H1 (cell line): ENCODE results near the gene ABHD14A. TPM values are rescaled to one million over a fixed set of nuclear protein-coding genes. Genes with fewer than 3 reads are reported as not detected.
A peak's percentile ranks its signal among the peaks of the same experiment; 100 is the strongest.
"Not testable (repeated sequence)": the region's sequence is repeated elsewhere in the genome, so short reads cannot be mapped to it uniquely, and the experiment has no call there.

Source experiments
- CTCF ChIA-PET: fragments of 300-600 bp; sonication (Branson Sonifier 250); formaldehyde crosslinking; loops from one replicate; lab custom pipeline; 2021; ENCODE audit not compliant: partially characterized antibody; lab: Charles Lee
- POLR2A ChIA-PET: fragments of 300-600 bp; sonication (Branson Sonifier 250); formaldehyde crosslinking; loops from one replicate; lab custom pipeline; 2021; ENCODE audit warnings: inconsistent platforms; ENCODE audit not compliant: partially characterized antibody; lab: Charles Lee
- DNase-seq, 2 experiments: peaks; one replicate each; pipeline versions ENCODE4 v3.0.0 to v3.0.0-alpha.2; 2010 to 2022; ENCODE audit warnings: low spot score in 2 of 2, low read depth in 1 of 2, mixed read lengths in 1 of 2
- FAIRE-seq: peaks from 2 replicates; lab custom pipeline; 2011; peaks lifted over from hg19 to GRCh38; lab: Jason Lieb, UNC
- H2AFZ ChIP-seq: 2 replicates; pipeline ENCODE4 v1.8.1; 2012; ENCODE audit warnings: low read length, inconsistent platforms
- H2AK5ac ChIP-seq: 2 replicates; pipeline ENCODE4 v1.6.1; 2013; ENCODE audit warnings: low read depth, low read length
- H2BK120ac ChIP-seq: replicated peaks from 2 replicates; pipeline ENCODE3; 2013; ENCODE audit warnings: low read depth, low read length, inconsistent platforms
- H2BK12ac ChIP-seq: 2 replicates; pipeline ENCODE4 v1.6.1; 2013; ENCODE audit warnings: low read depth, low read length
- H2BK15ac ChIP-seq: 2 replicates; pipeline ENCODE4 v1.6.1; 2013; ENCODE audit warnings: low read length
- H2BK20ac ChIP-seq: 2 replicates; pipeline ENCODE4 v1.6.1; 2013; ENCODE audit warnings: low read length
- H2BK5ac ChIP-seq: 2 replicates; pipeline ENCODE4 v1.6.1; 2013; ENCODE audit warnings: low read depth, low read length
- H3K14ac ChIP-seq: 2 replicates; pipeline ENCODE4 v1.6.1; 2013; ENCODE audit warnings: inconsistent platforms; ENCODE audit not compliant: insufficient read length
- H3K18ac ChIP-seq: 2 replicates; pipeline ENCODE4 v1.6.1; 2013; ENCODE audit warnings: low read length; ENCODE audit errors: extremely low read depth
- H3K23ac ChIP-seq: 2 replicates; pipeline ENCODE4 v1.6.1; 2013; ENCODE audit warnings: inconsistent platforms; ENCODE audit not compliant: insufficient read length
- H3K23me2 ChIP-seq: 2 replicates; pipeline ENCODE4 v1.6.1; 2013; ENCODE audit warnings: low read depth, low read length
- H3K27ac ChIP-seq: 2 replicates; pipeline ENCODE4 v1.6.1; 2011; ENCODE audit warnings: low read depth, low read length, inconsistent platforms
- H3K27me3 ChIP-seq, 4 experiments: replicated peaks in 1 of 4; 1 replicate in 1 of 4; 2 replicates in 3 of 4; pipeline versions ENCODE4 v1.6.1 to v1.8.1; 2011 to 2013; ENCODE audit warnings: low read length in 3 of 4, mild to moderate bottlenecking in 3 of 4, inconsistent platforms in 2 of 4, mixed read lengths in 2 of 4, moderate library complexity in 1 of 4; ENCODE audit not compliant: control insufficient read depth in 3 of 4, insufficient read depth in 3 of 4; ENCODE audit errors: extremely low read depth in 1 of 4
- H3K36me3 ChIP-seq, 4 experiments: 2 replicates each; pipeline versions ENCODE4 v1.6.1 to v1.8.1; 2011 to 2013; ENCODE audit warnings: mild to moderate bottlenecking in 4 of 4, low read length in 3 of 4, moderate library complexity in 2 of 4, control low read depth in 1 of 4, inconsistent platforms in 1 of 4; ENCODE audit not compliant: insufficient read depth in 4 of 4, control insufficient read depth in 2 of 4
- H3K4ac ChIP-seq: replicated peaks from 2 replicates; pipeline ENCODE3; 2013; ENCODE audit warnings: low read length, low read depth, mixed read lengths, inconsistent platforms; ENCODE audit not compliant: insufficient read length
- H3K4me1 ChIP-seq, 4 experiments: replicated peaks in 1 of 4; 1 replicate in 1 of 4; 2 replicates in 3 of 4; pipeline versions ENCODE4 v1.6.1 to v1.8.1; 2011 to 2013; ENCODE audit warnings: low read length in 3 of 4, inconsistent platforms in 2 of 4, mixed read lengths in 1 of 4; ENCODE audit not compliant: insufficient read depth in 4 of 4, control insufficient read depth in 3 of 4
- H3K4me2 ChIP-seq, 2 experiments: 2 replicates each; pipeline versions ENCODE4 v1.6.1 to v1.8.1; 2011 to 2013; ENCODE audit warnings: low read depth in 2 of 2, low read length in 2 of 2, control low read depth in 1 of 2, inconsistent platforms in 1 of 2, mild to moderate bottlenecking in 1 of 2; ENCODE audit not compliant: insufficient read depth in 1 of 2
- H3K4me3 ChIP-seq, 4 experiments: fragments of 200-600, 300-600 bp in 1 of 4; sonication (generic), shearing (Covaris generic), sonication (Bioruptor Twin) in 1 of 4; 2 replicates each; pipeline versions ENCODE4 v1.5.1 to v1.8.1; 2011 to 2016; ENCODE audit warnings: low read length in 4 of 4, low read depth in 3 of 4, control low read depth in 2 of 4, inconsistent platforms in 2 of 4, mild to moderate bottlenecking in 2 of 4, mixed read lengths in 1 of 4, moderate library complexity in 1 of 4; ENCODE audit not compliant: insufficient read depth in 2 of 4; ENCODE audit errors: extremely low read depth in 1 of 4
- H3K56ac ChIP-seq: replicated peaks from 2 replicates; pipeline ENCODE3; 2013; ENCODE audit warnings: low read depth, mild to moderate bottlenecking, mixed read lengths, low read length, inconsistent platforms; ENCODE audit not compliant: insufficient read length
- H3K79me1 ChIP-seq: 2 replicates; pipeline ENCODE4 v1.6.1; 2013; ENCODE audit warnings: low read depth, low read length, control low read depth
- H3K79me2 ChIP-seq, 2 experiments: 2 replicates each; pipeline versions ENCODE4 v1.6.1 to v1.8.1; 2012 to 2013; ENCODE audit warnings: low read length in 2 of 2, mild to moderate bottlenecking in 2 of 2, inconsistent platforms in 1 of 2; ENCODE audit not compliant: insufficient read depth in 2 of 2, control insufficient read depth in 1 of 2
- H3K9ac ChIP-seq, 4 experiments: replicated peaks in 1 of 4; 1 replicate in 1 of 4; 2 replicates in 3 of 4; pipeline versions ENCODE4 v1.6.1 to v1.8.1; 2011 to 2013; ENCODE audit warnings: low read depth in 3 of 4, low read length in 3 of 4, control low read depth in 2 of 4, mild to moderate bottlenecking in 2 of 4, moderate library complexity in 2 of 4, inconsistent platforms in 1 of 4; ENCODE audit errors: extremely low read depth in 1 of 4
- H3K9me3 ChIP-seq, 2 experiments: 2 replicates each; pipeline versions ENCODE4 v1.6.1 to v1.8.1; 2012 to 2013; ENCODE audit warnings: mild to moderate bottlenecking in 2 of 2, moderate library complexity in 2 of 2, control low read depth in 1 of 2, inconsistent platforms in 1 of 2, low read depth in 1 of 2, low read length in 1 of 2, mixed read lengths in 1 of 2; ENCODE audit not compliant: insufficient read depth in 2 of 2
- H4K20me1 ChIP-seq, 2 experiments: replicated peaks in 1 of 2; 2 replicates each; pipeline versions ENCODE3 to v1.8.1; 2011 to 2013; ENCODE audit warnings: inconsistent platforms in 2 of 2, low read length in 2 of 2, mild to moderate bottlenecking in 1 of 2; ENCODE audit not compliant: insufficient read depth in 2 of 2, control insufficient read depth in 1 of 2
- H4K5ac ChIP-seq: 2 replicates; pipeline ENCODE4 v1.6.1; 2013; ENCODE audit warnings: low read length, low read depth, mixed read lengths, inconsistent platforms; ENCODE audit not compliant: insufficient read length
- H4K8ac ChIP-seq: 2 replicates; pipeline ENCODE4 v1.8.0; 2013; ENCODE audit warnings: mild to moderate bottlenecking, moderate library complexity, low read length, inconsistent platforms; ENCODE audit not compliant: insufficient read depth; ENCODE audit errors: extremely low read depth
- H4K91ac ChIP-seq: replicated peaks from 2 replicates; pipeline ENCODE3; 2013; ENCODE audit warnings: low read length, mixed read lengths, inconsistent platforms; ENCODE audit not compliant: insufficient read length
- POLR2AphosphoS5 ChIP-seq: IDR thresholded peaks from 2 replicates; pipeline ENCODE4 v1.6.1; 2011; ENCODE audit warnings: low read depth, low read length
- WGBS, 2 experiments: shearing (Covaris generic) in 1 of 2; methylation state at CpG; one replicate each; pipeline versions ENCODE4 v1.1.6 to v1.1.7; 2013 to 2015; ENCODE audit warnings: low lambda C conversion rate in 2 of 2, mixed read lengths in 2 of 2, inconsistent platforms in 1 of 2, low coverage in 1 of 2, missing lambda C conversion rate in 1 of 2; ENCODE audit not compliant: insufficient replicate concordance in 2 of 2, insufficient coverage in 1 of 2, insufficient read length in 1 of 2; ENCODE audit errors: extremely low coverage in 1 of 2, missing lambda C conversion rate in 1 of 2; 5-methylcytosine and 5-hydroxymethylcytosine counted together
- polyA plus RNA-seq, 7 experiments: library from polyadenylated mRNA; depleted of rRNA in 3 of 7; stranded (reverse) in 5 of 7; unstranded in 2 of 7; fragments of >200 nt in 5 of 7; fragments of 200-250 nt in 2 of 7; gene quantifications; 1 replicate in 5 of 7; 2 replicates in 1 of 7; 4 replicates in 1 of 7; pipeline versions ENCODE4 v1.2.1 to v1.2.3, GENCODE V29; 2011 to 2013; ENCODE audit warnings: missing spikeins in 2 of 7, mixed read lengths in 2 of 7
- total RNA-seq: library from RNA; stranded (reverse); fragmentation: NEBNext Ultra II Directional; extraction: Animal tissue kit (Norgen Biotek cat#: 25700); gene quantifications from 2 replicates; pipeline ENCODE4 v1.2.1, GENCODE V29; 2021

The ABHD14A gene
- total and polyA plus RNA-seq, 2 of the 8 experiments (the other 6 are each of a cell fraction or from before 2014, with no cell fraction given), result 4.6 to 9.8 TPM

- H3K79me1 ChIP-seq, FAIRE-seq, H4K5ac ChIP-seq, H3K56ac ChIP-seq, H3K14ac ChIP-seq, H2BK15ac ChIP-seq, H2BK20ac ChIP-seq, H3K18ac ChIP-seq, H3K23me2 ChIP-seq, H3K4me2 ChIP-seq, H2BK120ac ChIP-seq, H3K27me3 ChIP-seq, H2BK5ac ChIP-seq, H3K27ac ChIP-seq, H4K8ac ChIP-seq, H2BK12ac ChIP-seq, H3K9me3 ChIP-seq, H3K23ac ChIP-seq, H4K91ac ChIP-seq, H4K20me1 ChIP-seq, H3K4me3 ChIP-seq, H3K4ac ChIP-seq, H2AFZ ChIP-seq, H2AK5ac ChIP-seq, H3K9ac ChIP-seq: not testable (repeated sequence)
- peak; percentile 29; the same call in 1 of the 2 replicates for TF ChIP-seq POLR2AphosphoS5
- ChIA-PET POLR2A (interaction anchor here (1.0 to 25.9 kb wide), 16 partner anchors 16 to 288 kb away, joined by 3 to 923 read pairs (median 4); partner anchors contain the start of genes ABHD14A, ABHD14B, ACY1 and GPR62), CTCF (interaction anchor here (0.9 to 6.2 kb wide), 10 partner anchors 8 to 138 kb away, joined by 3 to 46 read pairs (median 6); partner anchors contain the start of genes ABHD14A, ABHD14B, ACY1 and DUSP7)
- peak in 1 of 2 experiments; percentile 63 for DNase-seq
- Histone ChIP-seq H3K36me3 (peaks cover 17 to 39% (median 28%) of the 10 kb centered on the region in 4 experiments), H3K4me1 (peaks cover 4 to 17% (median 7%) of the 10 kb centered on the region in 4 experiments; a peak in 5 of 7 replicates), H3K79me2 (peaks cover 0 to 16% of the 10 kb centered on the region in 2 experiments; a peak in 3 of 4 replicates)
- WGBS, 2 experiments, result 90% methylated on average over 29 of the region's 38 CpGs; no CpG with 5 or more reads in 1 of the 2 experiments
These were observed 15.7 kb downstream of the ABHD14A start for GRCh38 chr3:51990501-51990971.
